Psoas muscle (tissue), 8 donors: ENCODE results near the gene CLASP1. TPM values are rescaled to one million over a fixed set of nuclear protein-coding genes. Genes with fewer than 3 reads are reported as not detected.
A peak's percentile ranks its signal among the peaks of the same experiment; 100 is the strongest.
"Not testable (repeated sequence)": the region's sequence is repeated elsewhere in the genome, so short reads cannot be mapped to it uniquely, and the experiment has no call there.

Experiments
- ATAC-seq, 4 donors: fragments of 200-7000 bp; cut with Tn5 transposase; one replicate each; pipeline ENCODE4 v1.9.1; 2020; ENCODE audit warnings: moderate library complexity in 3 of 4, mild to moderate bottlenecking in 2 of 4
- DNase-seq, 2 donors: peaks; one replicate each; pipeline ENCODE4 v3.0.0-alpha.2; 2020
- H3K27ac ChIP-seq: fragments of 200-600 bp; one replicate; pipeline ENCODE4 v1.8.0; 2022
- H3K27me3 ChIP-seq, 3 donors: fragments of 200-600 bp in 1 of 3; one replicate each; pipeline versions ENCODE4 v1.6.1 to v1.8.0; 2013 to 2022; ENCODE audit warnings: low read length in 2 of 3, mild to moderate bottlenecking in 2 of 3, moderate library complexity in 1 of 3; ENCODE audit not compliant: insufficient read depth in 3 of 3
- H3K36me3 ChIP-seq, 2 donors: fragments of 200-600 bp in 1 of 2; one replicate each; pipeline versions ENCODE4 v1.6.1 to v1.8.0; 2013 to 2022; ENCODE audit warnings: low read depth in 1 of 2, mild to moderate bottlenecking in 1 of 2, moderate library complexity in 1 of 2; ENCODE audit not compliant: insufficient read depth in 1 of 2
- H3K4me1 ChIP-seq: fragments of 200-600 bp; one replicate; pipeline ENCODE4 v1.8.0; 2022
- H3K4me3 ChIP-seq: fragments of 200-600 bp; one replicate; pipeline ENCODE4 v1.8.0; 2022; ENCODE audit warnings: mild to moderate bottlenecking
- H3K9me3 ChIP-seq: fragments of 200-600 bp; one replicate; pipeline ENCODE4 v1.8.0; 2022
- CTCF ChIP-seq: fragments of 200-600 bp; IDR thresholded peaks from one replicate; pipeline ENCODE4 v1.8.0; 2022; ENCODE audit warnings: antibody characterized with exemption
- whole genome bisulfite sequencing, 3 donors: extraction: QIAGEN DNeasy Blood & Tissue Kit; methylation state at CpG; one replicate each; pipeline versions ENCODE4 v1.1.6 to v1.1.7; 2013; 5-methylcytosine and 5-hydroxymethylcytosine counted together
- intact Hi-C, 2 donors: fragments of 100-400 bp; cut with DNase I; formaldehyde crosslinking; loops; one replicate each; pipeline versions ENCODE4 v1.11.0 to v1.14.2; 2022
- polyA plus RNA-seq, 3 donors: library from polyadenylated mRNA; stranded (reverse); fragments of 200-250 nt; gene quantifications; one replicate each; pipeline ENCODE4 v1.2.3, GENCODE V29; 2013
- total RNA-seq, 4 donors: library from RNA; stranded (reverse); fragmentation: NEBNext Ultra II Directional in 2 of 4; extraction: Animal tissue kit (Norgen Biotek cat#: 25700) in 2 of 4; gene quantifications; one replicate each; pipeline versions ENCODE4 v1.2.1 to v1.2.4, GENCODE V29; 2021 to 2023
- donor health status: healthy with polysubstance abuse.
- donor health status: DM: no; HTN: no; CAD: no; lungs with moderate emphysema.
- donor health status: Bipolar disorder and iron deficiency.
- donor health status: healthy.
- donor health status: DM: yes; HTN: yes; CAD: no.
- donor health status: DM: no; HTN: no; CAD: no.
- donor health status: DM: no; HTN: no; CAD: no.
- donor health status: DM: yes; HTN: yes; CAD: no.

The CLASP1 gene
- total and polyA plus RNA-seq, 7 donors = 11.6 to 60.7 (median 38.8) TPM

DNA sequence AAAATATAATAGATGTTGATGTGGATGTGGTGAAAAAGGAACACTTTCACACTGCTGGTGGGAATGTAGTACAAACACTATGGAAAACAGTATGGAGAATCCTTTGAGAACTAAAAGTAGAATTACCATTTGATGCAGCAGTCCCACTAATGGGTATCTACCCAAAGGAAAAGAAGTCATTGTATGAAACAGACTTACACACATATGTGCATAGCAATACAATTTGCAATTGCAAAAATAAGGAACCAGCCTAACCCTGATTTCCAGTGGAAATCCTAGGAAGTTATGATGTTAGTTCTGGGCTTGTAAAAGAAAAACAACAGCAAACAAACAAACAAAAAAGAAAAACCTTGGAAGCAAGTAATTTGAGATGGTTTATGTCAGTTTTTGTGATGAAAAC is 28.6 kb upstream of the CLASP1 start:
- Histone ChIP-seq H3K4me3 (no peak overlapping the region), H3K9me3 (peaks cover 27% of the 10 kb centered on the region), H3K27ac (no peak overlapping the region), H3K27me3 (no peaks in the 10 kb centered on the region), H3K4me1 (no peaks in the 10 kb centered on the region), H3K36me3 (no peaks in the 10 kb centered on the region)
- DNase-seq (no peak), ATAC-seq (no peak)
- intact Hi-C loops = no loop called here
- no peak for TF ChIP-seq CTCF

DNA sequence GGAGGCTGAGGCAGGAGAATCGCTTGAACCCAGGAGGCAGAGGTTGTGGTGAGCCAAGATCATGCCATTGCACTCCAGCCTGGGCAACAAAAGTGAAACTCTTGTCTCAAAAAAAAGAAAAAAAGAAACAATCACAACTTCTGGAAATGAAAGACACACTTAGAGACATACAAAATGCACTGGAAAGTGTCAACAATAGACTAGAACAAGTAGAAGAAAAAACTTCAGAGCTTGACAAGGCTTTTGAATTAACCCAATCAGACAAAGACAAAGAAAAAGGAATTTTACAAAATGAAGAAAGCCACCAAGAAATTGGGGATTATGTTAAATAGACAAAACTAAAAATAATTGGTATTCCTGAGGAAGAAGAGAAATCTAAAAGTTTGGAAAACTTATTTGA is 22.4 kb upstream of the CLASP1 start:
- H3K9me3 ChIP-seq, H3K27ac ChIP-seq, intact Hi-C loops, DNase-seq, H3K27me3 ChIP-seq, H3K36me3 ChIP-seq, ATAC-seq, H3K4me3 ChIP-seq, H3K4me1 ChIP-seq: not testable (repeated sequence)
- WGBS, 3 donors = 100% methylated on average over 1 of the region's 1 CpG; no CpG with 5 or more reads in 1 of the 3 donors

DNA sequence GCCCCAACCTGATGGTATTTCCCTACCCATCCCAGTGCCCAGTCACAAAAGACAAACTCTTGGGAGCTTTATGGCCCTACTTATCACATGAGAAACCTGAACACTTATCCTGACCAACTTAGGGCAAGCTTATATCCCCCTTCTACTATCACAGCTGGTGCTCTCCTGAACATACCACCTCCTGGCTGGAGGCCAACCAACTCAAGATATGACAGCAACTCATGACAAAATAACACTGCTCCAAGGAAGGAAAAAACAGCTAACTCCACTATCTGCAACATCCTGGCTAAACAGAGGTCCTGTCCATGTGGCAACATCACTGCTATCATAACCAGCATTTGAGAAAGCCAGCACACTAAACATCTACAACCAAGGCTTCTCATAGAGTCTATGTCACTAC is 20.9 kb upstream of the CLASP1 start:
- Histone ChIP-seq H3K36me3 (no peaks in the 10 kb centered on the region), H3K4me3 (no peak overlapping the region), H3K27ac (no peak overlapping the region), H3K27me3 (no peaks in the 10 kb centered on the region), H3K9me3 (peaks cover 2% of the 10 kb centered on the region), H3K4me1 (peaks cover 12% of the 10 kb centered on the region)
- ATAC-seq (no peak), DNase-seq (no peak)
- intact Hi-C loops = no loop called here
- TF ChIP-seq CTCF = no peak

GRCh38 chr2:121667618-121668017 is 18.4 kb upstream of the CLASP1 start:
- no peak for ATAC-seq
- WGBS, 3 donors = 96 to 100% (median 100%) methylated on average over 1 of the region's 1 CpG
- H3K27ac ChIP-seq = no peak overlapping the region
- no peak for TF ChIP-seq CTCF
- H3K36me3 ChIP-seq = peaks cover 0 to 1% of the 10 kb centered on the region in 2 donors
- no peaks in the 10 kb centered on the region for H3K27me3 ChIP-seq
- H3K4me1 ChIP-seq = peaks cover 32% of the 10 kb centered on the region
- intact Hi-C loops = loop anchor here in 1 of 2 donors (5.0 kb wide), 1 partner anchor 45 kb away; no protein-coding TSS in a partner anchor
- DNase-seq = no peak
- H3K9me3 ChIP-seq = peaks cover 2% of the 10 kb centered on the region
- no peak overlapping the region for H3K4me3 ChIP-seq

- no peak for TF ChIP-seq CTCF
- Histone ChIP-seq H3K27me3 (no peaks in the 10 kb centered on the region), H3K4me1 (peaks cover 32% of the 10 kb centered on the region), H3K4me3 (no peak overlapping the region), H3K36me3 (peaks cover 0 to 2% of the 10 kb centered on the region in 2 donors), H3K9me3 (no peaks in the 10 kb centered on the region), H3K27ac (peak overlapping the region; percentile 76)
- intact Hi-C loops = loop anchor here in 1 of 2 donors (5.0 kb wide), 1 partner anchor 46 kb away; no protein-coding TSS in a partner anchor
- 91 to 97% (median 95%) methylated on average over 1 of the region's 1 CpG for WGBS, 3 donors
- ATAC-seq (peak in 3 of 4 donors; percentile 49 to 58 (median 51)), DNase-seq (no peak)
These were observed 16.8 kb upstream of the CLASP1 start for GRCh38 chr2:121666042-121666441.
